ES-I3 (cell line): ENCODE results near the gene NQO2.
A peak's percentile ranks its signal among the peaks of the same experiment; 100 is the strongest.
"Not testable (repeated sequence)": the region's sequence is repeated elsewhere in the genome, so short reads cannot be mapped to it uniquely, and the experiment has no call there.

Experiments
- H3K36me3 ChIP-seq: 2 replicates; pipeline ENCODE4 v1.6.1; 2013; ENCODE audit warnings: mild to moderate bottlenecking, low read length, control low read depth, moderate library complexity; ENCODE audit not compliant: insufficient read depth
- H3K4me1 ChIP-seq: 2 replicates; pipeline ENCODE4 v1.6.1; 2013; ENCODE audit warnings: mild to moderate bottlenecking, control low read depth, low read length; ENCODE audit not compliant: insufficient read depth
- H3K9ac ChIP-seq: 2 replicates; pipeline ENCODE4 v1.6.1; 2013; ENCODE audit warnings: low read depth, mild to moderate bottlenecking, low read length, moderate library complexity
- H3K9me3 ChIP-seq: 2 replicates; pipeline ENCODE4 v1.6.1; 2013; ENCODE audit warnings: mild to moderate bottlenecking, low read length, moderate library complexity; ENCODE audit not compliant: control insufficient read depth, insufficient read depth

Gene NQO2

GRCh38 chr6:3063340-3063732 lies 63.6 kb downstream of the NQO2 start:
- not testable (repeated sequence) for H3K36me3 ChIP-seq, H3K4me1 ChIP-seq
- H3K9me3 ChIP-seq, result peaks cover 16% of the 10 kb centered on the region
- H3K9ac ChIP-seq, result peak overlapping the region; percentile 91; the same call in 1 of the 2 replicates

- peak overlapping the region; percentile 91 for H3K9ac ChIP-seq
- H3K9me3 ChIP-seq, result peaks cover 16% of the 10 kb centered on the region
- H3K36me3 ChIP-seq, result peaks cover 9% of the 10 kb centered on the region
- H3K4me1 ChIP-seq, result no peaks in the 10 kb centered on the region
These were observed 64.3 kb downstream of the NQO2 start for GRCh38 chr6:3063733-3064700.

- H3K4me1 ChIP-seq, result peaks cover 3% of the 10 kb centered on the region
- peaks cover 9% of the 10 kb centered on the region for H3K36me3 ChIP-seq
These were observed 68.9 kb downstream of the NQO2 start, which contains the start of gene RIPK1 for GRCh38 chr6:3068329-3069214. Gene RIPK1 (plus strand): TSS chr6:3068494. CDS start chr6:3076824, 8,330 bp downstream.

More at GRCh38 chr6:3068329-3069214, 68.9 kb downstream of the NQO2 start, which contains the start of gene RIPK1:
- H3K9me3 ChIP-seq, result peaks cover 16% of the 10 kb centered on the region
- H3K9ac ChIP-seq, result peak within 1 kb of the TSS; percentile 92
